Activated T-cell treated with anti-CD3 and anti-CD28 coated beads for 48 hours (primary cell): ENCODE results near the gene ALPL.

Experiments
- DNase-seq: peaks from one replicate; pipeline ENCODE4 v3.0.0-alpha.2; 2020; ENCODE audit warnings: low read depth

The ALPL gene

DNA sequence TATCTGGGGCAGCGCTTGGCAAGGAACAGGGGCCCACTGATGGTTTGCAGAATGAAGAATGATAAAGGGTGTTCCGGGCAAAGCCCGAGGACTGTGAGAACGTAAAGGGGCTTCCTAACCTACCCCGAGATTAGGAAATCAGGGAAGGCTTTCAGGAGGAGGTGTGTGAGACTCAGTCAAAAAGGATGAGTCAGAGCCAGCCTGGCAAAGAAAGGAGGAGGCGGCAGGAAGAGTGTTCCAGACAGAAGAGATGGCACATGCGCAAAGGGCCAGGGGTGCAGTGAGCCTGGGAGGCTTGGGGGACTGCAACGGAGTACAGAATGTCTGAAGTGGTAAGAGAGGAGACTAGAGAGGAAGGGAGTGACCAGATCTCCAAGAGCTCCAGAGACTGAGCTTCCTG lies 89.7 kb downstream of the ALPL start:
- DNase-seq: no peak

DNA sequence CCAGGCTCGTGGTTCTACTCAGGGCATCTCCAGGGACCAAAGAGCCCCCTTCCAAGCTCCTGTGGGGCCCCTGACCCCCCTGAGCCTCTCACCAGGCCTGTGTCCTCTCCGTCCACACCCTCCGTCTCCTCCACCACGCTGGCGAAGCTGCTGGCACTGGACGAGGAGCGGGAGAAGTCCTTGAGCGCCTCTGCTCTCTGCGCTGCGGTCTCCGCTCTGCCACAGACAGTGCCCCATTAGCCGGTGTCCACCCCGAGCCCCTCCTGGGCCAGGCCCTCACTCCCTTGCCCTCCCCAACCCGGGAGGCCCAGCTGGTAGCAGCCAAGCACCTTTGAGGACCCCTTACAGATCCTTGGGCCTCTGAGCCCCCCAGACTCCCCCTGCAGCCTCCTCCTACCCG lies 90.2 kb downstream of the ALPL start:
- no peak for DNase-seq

DNA sequence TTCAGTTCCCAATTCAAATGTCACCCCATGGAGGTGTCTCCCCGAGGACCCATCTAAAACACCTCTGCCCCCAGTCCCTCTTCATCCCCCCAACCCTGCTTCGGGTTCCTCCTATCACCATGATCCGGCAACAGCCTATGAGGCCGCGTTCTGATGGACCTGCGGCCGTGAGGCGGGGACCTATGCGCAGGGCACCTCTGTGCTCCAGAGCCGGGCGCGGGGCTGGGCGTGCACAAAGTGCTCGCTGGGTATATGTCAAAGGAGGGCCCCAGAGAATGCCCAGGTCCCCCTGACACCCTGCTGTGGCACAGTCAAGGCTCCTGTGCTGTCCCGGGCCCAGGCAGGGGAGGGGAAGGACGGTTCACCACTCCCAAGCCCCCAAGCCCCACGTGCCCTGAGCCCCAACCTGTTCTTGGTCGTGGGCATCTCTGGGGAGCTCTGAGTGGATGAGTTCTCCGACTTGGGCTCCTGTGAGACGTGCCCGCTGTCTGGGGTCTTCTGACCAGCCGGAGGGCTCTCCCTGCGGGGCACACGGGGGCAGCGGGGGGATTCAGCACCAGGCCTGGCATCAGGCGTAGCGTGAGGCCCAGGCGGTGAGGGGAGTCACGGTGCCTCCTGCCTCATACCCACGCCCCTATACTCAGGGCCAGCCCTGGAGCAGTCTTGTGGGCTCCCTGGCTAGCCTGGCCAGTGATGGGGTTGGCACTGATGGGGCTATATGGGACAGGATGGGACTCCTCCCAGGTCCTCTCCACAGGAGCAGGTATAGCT lies 92.2 kb downstream of the ALPL start:
- no peak for DNase-seq

DNA sequence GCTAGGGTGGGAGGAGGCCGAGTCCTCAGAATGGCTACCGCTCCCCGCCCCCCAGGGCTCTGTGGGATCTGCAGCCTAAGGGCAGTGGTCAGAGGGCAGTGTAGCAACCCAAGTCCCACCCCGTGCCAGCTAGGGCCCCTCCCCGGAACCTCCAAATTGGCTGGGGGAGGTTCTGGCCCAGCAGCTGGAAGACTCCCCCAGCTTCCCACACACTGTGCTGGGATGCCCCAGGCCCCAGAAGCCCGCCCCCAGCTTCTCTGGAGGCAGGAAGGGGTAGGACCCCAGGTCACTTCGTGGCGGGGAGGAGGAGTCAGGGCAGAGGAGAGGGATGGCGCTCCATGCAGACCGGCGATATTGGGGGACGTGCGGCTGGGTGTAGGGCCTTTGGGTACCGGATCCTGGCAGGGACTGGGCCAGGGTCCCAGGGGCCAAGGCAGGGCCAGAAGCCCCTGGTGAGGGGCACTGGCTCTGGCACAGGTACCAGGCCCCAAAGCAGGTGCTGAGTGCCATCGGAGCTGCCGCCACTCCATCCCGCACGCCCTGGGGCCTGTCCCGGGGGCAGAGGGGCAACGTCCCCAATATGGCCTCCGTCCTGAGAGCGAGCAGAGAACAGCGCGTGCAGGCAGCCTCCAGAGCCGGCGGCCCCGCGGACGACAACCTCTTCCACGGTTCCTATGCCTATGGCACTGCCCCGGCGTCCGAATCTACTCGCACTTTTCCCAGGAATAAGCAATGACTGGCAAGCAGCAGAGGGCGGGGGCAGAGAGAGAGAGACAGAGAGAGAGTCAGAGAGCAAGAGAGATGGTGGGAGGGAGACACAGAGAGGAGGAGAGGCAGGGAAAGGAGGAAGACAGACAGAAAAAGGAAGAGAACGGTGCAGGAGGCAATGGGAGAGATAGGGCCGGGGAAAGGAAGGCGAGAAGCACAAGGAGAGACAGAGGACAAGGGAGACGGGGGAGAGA lies 94.2 kb downstream of the ALPL start:
- no peak for DNase-seq

DNA sequence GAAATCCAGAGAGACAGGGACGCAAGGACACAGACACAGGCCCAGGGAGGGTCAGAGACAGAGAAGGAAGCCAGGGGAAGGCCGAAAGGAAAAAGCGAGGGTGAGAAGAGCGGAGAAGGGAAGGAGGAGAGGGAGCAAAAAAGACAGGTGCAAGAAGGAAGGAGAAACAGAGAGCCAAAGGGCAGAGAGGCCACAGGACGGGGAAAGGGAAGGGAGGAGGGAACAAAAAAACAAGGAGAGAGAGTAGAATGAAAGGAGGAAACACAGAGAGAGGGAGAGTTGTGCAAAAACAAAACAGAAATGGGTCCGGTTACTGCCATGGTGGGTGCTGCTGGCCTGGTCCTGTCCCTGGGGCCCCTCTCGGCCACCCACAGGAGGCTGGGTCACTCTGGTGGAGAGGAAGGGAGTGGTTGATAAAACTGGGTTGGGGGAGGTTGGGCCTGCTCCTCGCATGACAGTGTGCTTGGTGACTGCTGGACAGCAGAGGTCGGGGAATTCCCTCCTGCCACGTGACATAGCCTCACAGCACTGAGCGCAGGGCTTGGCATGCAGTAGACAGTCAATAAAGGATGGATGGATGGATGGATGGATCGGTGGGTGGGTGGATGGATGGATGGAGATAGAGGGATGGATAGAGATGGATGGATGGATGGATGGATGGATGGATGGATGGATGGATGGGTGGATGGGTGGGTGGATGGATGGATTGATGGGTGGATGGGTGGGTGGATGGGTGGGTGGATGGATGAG lies 95.2 kb downstream of the ALPL start:
- no peak for DNase-seq

DNA sequence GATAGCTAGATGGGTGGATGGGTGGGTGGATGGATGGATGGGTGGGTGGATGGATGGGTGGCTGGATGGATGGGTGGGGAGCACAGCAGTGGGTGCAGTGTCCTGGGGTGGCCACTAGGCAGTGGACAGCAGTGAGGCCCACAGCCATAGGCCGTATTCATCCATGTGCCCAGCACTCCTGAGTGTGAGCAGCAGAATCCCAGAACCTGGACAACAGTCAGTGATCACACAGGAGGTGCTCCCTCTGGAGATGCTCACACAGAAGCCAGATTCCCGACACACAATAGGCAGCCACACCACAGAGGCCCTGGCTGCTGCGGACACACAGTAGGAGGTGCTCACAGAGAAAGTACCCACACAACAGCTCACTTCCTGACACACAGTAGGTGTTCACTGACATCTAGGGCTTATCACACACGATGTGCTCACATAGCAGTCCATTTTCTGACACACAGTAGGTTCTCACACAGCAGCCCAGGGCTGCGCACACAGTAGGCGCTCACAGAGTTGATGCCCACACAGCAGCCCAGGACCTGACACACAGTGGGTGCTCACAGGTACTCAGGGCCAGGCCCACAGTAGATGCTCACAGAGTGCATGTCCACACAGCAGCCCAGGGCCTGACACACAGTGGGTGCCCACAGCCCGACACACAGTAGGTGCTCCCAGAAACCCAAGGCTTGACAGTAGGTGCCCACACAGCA lies 95.9 kb downstream of the ALPL start:
- DNase-seq: no peak

DNA sequence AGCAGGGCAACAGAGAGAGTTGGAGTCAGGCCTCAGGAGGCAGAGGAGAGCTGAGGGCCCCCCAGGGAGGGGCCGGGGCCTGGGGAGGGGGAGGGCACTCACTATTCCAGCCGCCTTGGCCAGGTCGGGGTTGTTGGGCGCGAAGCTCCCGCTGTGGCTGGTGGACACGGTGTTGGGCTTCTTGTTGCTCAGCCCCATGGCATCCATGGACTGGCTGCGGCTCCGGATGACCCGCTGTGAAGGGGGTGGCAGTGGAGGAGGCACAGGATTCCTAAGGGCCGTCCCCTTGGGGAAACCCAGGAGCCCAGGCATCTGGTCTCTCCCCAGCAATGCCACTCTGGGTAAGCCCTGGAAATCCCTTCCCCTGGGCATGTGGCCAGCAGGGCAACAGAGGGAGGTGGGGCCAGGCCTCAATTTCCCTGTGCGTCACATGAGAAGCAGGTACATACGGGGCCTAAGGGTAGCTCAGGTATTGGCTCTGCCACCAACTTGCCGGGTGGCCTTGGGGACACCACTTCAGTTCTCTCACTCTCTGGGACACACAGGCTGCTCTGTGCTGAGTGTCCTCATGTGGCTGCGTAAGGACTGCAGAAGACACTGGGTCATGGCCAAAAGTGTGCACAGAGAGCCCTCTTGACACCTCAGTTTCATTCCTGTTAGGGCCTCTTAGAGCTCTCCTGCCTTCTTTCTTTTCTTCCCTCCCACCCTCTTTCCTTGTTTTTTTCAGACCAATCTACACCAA lies 96.9 kb downstream of the ALPL start:
- no peak for DNase-seq

DNA sequence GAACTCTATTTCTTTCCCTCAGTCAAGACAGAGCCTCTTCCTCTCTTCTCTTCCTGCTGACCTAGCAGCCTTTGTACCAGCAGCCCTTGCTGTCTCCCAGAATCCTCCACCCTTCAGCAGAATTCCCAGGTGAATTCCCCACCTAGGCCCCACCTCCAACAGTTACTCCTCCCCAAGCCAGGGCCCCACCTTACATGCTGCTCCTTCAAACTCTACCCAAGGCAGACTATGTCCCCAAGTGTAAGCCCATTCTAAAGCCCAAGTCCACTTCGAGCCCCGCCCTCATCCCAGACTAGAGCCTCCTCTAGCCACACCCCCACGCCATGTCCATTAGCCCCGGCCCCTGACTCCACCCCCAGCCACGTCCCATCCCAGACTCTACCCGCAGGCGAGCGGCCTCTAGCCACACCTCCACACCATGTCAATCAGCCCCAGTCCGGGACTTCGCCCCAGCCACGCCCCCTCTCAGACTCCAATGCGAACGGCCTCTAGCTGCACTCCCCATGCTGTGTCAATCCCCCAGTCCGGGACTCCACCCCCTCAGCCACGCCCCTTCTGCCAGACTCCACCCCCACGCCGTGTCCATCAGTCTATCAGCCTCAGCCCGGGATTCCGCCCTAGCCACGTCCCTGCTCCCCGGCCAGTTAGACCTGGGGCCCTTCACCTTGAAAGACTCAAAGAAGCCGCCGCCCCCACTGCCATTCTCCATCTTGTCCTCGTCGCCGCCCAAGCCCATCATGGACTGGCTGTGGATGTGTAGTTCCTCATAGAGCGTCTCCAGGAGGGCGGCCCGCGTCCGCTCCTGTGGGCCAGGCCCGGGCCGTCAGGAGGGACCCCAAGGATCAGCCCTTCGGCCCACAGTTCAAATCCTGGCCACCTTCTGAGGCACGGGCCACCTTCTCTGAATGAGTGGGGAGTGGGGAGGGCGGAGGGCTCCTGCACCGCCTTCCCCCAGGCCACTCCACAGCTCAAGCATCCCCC lies 98.6 kb downstream of the ALPL start:
- peak; percentile 64 for DNase-seq

DNA sequence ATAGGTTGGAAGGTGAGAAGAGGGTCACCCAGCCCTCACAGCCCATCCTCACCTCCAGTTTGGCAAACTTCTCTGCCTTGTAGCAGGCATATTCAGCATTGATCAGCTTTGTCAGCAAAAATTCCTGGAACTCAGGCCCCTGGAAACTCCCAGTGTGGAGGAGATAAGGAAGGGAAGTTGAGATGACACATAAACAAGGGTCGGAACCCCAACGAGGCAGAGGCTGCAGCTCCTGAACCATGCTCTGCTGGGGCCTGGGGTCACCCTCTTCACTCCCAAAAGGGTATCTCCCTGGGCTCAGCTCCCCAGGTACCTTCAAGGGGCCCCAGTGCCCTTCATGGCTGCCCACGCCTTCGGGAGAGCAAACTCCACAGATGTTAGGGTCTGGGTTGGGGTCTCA lies 99.6 kb downstream of the ALPL start:
- no peak for DNase-seq

DNA sequence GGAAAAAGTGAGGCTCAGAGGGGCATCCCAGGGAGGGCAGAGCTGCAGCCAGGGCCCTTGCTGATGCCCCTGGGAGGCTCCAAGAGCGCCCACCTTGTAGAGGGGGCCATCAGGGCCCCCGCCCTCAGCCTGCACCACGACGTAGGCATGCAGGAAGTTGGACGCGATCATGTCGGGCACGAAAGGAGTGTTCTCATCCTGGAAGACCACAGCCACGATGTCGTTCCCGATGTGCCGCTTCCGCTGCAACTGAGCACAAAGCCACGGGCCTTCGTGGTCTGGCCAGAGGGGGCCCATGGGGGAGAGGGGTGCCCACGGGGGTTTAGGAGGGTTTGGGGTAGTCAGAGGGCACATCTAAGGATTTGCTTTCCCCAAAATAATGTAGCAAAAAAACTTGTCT lies 100.8 kb downstream of the ALPL start:
- DNase-seq: no peak

DNA sequence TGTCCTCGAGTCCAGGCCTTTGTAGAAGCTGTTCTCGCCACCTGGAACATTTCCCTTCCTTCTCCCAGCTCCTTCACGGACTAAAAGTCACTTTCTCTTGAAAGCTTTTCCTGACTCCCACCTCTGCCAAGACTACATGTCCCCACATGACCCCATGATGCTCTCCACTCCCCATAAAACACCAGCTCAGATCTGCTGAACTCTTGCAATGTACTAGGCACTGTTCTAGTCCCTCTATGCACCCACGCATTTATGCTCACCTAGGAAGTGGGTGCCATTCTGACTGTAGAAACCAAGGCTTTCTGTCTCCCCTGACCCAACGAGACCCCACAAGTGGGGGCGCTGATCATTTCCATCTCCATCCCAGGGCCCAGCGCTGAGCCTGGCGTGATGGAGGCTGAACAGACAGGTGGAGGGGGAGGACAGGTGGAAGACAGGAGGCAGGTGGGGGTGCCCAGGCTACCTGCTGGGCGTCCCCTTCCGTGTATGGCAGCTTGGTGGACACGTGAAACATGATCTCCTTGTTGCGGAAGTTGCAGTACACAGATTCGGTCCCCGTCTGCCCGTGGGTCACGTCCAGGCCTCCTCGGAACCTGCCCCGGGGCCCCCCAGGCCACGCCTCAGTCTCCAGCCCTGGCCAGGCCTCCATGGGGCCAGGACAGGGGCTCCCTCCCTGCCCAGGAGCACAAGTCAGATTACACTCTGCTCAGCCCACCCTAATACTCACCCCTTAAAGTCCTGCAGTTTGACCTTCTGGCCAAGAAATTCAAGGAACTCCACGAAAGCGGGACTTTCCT lies 102.0 kb downstream of the ALPL start:
- no peak for DNase-seq

DNA sequence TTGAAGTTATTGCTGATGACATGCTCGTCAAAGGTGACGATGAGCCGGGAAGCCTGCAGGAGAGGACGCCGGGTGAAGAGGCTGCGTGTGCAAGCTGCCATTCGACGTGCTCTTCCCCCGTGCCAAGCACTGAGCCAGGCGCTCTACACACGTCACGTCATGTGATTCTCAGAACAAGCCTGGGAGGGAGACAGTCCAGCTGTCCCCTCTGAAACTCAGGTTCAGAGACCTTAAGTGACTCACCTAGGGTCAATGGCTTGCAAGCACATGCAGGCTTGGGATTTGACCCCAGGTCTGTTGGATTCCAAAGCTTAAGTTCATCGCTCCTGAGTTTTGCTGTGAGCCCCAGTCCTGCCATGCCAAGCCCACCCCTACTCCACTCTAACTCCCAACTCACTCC lies 102.8 kb downstream of the ALPL start:
- no peak for DNase-seq

DNA sequence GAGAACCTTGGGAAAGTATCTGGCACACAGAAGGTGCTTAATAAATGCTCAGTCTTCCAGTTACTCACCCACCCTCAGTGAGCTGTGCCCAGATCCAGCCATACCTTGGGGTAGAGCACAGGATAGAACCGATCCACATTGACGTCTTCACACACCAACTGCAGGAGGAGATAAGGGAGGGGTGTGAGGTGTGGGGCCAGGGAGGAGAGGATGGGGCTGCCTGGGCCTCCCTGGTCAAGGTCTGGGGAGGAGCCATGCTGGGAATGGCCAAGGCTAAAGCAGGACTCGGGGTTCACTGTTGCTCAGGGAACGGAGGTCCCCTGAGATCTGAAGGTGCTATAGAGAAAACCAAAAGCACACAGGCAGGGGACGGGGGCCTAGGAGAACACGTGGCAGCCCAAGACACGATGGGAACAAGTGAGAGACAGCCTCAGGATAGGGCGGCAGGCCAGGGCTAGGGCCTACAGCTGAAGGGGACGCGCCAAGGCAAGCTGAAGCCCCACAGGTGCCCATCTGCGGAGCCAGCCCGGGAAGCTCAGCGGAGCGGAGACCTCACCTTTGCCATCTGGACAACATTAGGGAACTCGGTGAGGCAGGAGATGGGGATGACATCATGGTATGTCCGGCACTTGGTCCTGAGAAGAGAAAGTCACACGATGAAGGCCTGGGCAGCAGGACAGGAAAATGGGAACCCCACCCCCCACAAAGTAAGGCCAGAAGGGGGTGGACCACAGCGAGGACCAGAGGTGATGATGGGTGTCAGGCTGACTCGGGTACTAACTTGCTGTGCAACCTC lies 104.0 kb downstream of the ALPL start:
- no peak for DNase-seq

DNA sequence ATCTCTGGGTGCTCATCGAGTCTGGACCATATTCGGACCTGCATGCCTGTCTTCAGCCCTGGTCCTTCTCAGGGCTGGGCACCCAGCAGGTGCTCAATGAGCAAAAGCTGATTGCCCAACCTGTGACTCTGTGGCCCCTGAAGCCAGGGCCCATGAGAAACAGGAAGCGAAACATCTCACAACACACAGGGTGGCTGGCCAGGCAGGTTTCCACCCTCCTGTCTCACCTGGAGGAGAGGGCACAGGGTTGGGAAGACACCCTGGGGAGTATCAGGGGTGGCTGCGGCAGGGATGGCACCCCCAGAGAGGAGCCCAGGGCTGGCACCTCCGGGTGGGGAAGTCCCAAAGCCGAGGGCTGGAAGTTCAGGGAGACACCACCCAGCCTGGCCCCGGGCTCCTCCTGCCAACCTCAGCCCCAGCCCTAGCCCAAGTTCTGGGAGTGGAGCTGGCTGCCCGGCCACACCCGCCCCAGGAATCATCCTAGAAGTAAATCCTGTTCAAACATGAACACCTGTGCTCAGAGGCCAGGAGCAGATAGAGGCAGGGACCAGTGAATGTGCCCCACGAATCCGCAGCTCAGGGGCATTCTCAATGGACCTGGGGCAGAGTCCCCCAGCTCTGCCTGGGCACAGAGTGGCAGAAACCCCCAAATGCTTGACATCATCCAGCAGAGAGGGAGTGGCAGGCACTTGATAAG lies 105.3 kb downstream of the ALPL start:
- DNase-seq: no peak

DNA sequence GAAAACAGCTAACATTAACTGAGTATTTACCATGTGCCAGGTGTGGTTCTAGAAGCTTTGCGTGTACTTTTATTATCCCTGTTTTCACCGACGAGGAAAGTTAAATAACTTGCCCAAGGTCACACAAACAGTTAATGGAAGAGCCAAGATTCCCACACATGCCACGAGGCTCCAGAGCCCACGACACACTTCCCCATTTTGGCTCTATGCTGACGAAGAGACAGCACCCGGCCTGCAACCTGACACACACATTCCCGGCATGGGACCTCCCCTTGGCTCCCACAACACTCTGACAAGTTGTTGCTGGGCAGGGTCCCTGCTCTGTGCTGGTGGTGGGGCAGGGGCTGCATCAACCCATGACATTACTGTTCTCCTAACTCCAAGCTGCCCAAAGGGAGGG lies 107.1 kb downstream of the ALPL start:
- no peak for DNase-seq

DNA sequence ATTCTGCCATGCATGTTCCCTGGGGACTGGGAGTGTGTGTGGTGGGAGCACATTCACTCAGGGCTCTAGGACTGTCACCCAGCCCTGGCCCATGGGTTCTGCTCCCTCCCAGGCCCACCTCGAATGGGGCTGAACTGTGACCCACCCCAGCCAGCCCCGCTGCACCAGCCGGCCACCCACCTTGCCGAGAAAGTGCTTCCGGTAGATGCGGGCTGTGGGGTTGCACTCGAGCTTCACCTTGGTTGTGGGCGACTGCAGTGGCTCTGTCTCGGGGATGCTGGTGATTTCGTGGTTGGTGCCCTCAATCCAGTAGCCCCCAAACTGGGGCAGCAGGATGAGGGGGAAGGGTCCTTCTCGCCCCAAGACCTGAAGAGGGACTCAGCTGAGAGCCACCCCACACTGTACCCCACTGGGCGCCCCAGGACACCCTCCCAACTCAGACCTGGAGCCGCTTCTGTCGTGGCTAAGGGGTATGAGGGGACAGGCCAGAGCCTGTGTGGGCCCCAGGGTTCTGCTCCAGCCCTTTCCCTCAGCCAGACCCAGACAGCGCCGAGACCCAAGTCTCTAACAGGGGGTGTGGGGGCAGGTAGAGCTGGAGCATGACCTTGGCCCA lies 108.0 kb downstream of the ALPL start:
- no peak for DNase-seq

DNA sequence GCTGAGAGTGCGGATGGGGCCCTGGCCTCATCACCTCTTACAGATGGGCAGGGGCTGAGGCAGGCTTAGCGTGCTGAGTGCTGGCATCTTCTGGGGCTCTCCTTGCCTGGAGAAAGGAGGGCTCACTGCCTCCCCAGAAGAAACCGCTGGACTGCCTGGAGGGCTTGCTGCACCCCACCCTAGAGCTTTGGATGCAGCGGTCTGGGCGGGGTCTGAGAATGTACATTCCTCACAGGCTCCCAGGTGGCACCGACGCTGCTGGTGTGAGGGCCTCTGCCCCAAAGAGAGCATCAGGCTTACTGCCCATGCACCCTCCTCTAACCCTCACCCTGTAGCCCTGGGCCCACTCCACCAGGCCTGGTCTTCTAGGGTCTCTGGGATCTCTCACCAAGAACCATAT lies 108.8 kb downstream of the ALPL start:
- DNase-seq: no peak
